Endothelial cell of umbilical vein (primary cell): Measurements from ENCODE around the gene ZBTB46. TPM values are rescaled to one million over a fixed set of nuclear protein-coding genes. Genes with fewer than 3 reads are reported as not detected.

Experiments used
- BruUV-seq: library from RNA; stranded (reverse); fragments of 400-500 nt; replicated peaks from 2 replicates; lab custom pipeline; 2021; lab: Mats Ljungman, UMichigan
- CTCF ChIA-PET: fragments of 300-600, 350-600 bp; sonication (Branson Sonifier 250); formaldehyde crosslinking; loops from one replicate; lab custom pipeline; 2021; ENCODE audit warnings: antibody characterized with exemption, inconsistent platforms; lab: Charles Lee
- POLR2A ChIA-PET: fragments of 300-600, 350-600 bp; sonication (Branson Sonifier 250); formaldehyde crosslinking; loops from one replicate; lab custom pipeline; 2021; ENCODE audit warnings: antibody characterized with exemption, inconsistent platforms; lab: Charles Lee
- DNase-seq: peaks from one replicate; pipeline ENCODE4 v3.0.0-alpha.2; 2011; ENCODE audit warnings: low read depth, low spot score
- FAIRE-seq: peaks from 2 replicates; lab custom pipeline; 2011; peaks lifted over from hg19 to GRCh38; lab: Jason Lieb, UNC
- H2AFZ ChIP-seq: 2 replicates; pipeline ENCODE4 v1.6.0; 2012; ENCODE audit warnings: low read depth, low read length, control low read depth, inconsistent platforms
- H3K27ac ChIP-seq: 2 replicates; pipeline ENCODE4 v1.5.1; 2011; ENCODE audit warnings: low read depth, mild to moderate bottlenecking, control low read depth, low read length, moderate library complexity; ENCODE audit not compliant: insufficient read depth
- H3K27me3 ChIP-seq, 2 experiments: 2 replicates each; pipeline versions ENCODE4 v1.6.0 to v1.6.1; 2011; ENCODE audit warnings: low read length in 2 of 2, mixed read lengths in 1 of 2; ENCODE audit not compliant: control insufficient read depth in 2 of 2, insufficient read depth in 2 of 2
- H3K36me3 ChIP-seq, 2 experiments: 2 replicates in 1 of 2; 3 replicates in 1 of 2; pipeline ENCODE4 v1.5.1; 2011; ENCODE audit warnings: low read length in 2 of 2, mild to moderate bottlenecking in 1 of 2, moderate library complexity in 1 of 2; ENCODE audit not compliant: control insufficient read depth in 2 of 2, insufficient read depth in 2 of 2; ENCODE audit errors: extremely low read depth in 1 of 2
- H3K4me1 ChIP-seq: 3 replicates; pipeline ENCODE4 v1.5.1; 2011; ENCODE audit warnings: mild to moderate bottlenecking, low read length; ENCODE audit not compliant: control insufficient read depth, insufficient read depth; ENCODE audit errors: extremely low read depth
- H3K4me2 ChIP-seq: 2 replicates; pipeline ENCODE4 v1.6.1; 2011; ENCODE audit warnings: low read length, control low read depth, mixed read lengths; ENCODE audit not compliant: insufficient read depth
- H3K4me3 ChIP-seq, 3 experiments: fragments of 200-600 bp in 1 of 3; sonication (generic), shearing (Covaris generic) in 1 of 3; replicated peaks in 1 of 3; 2 replicates each; pipeline ENCODE4 v1.5.1; 2011 to 2016; ENCODE audit warnings: control low read depth in 3 of 3, low read length in 3 of 3, mild to moderate bottlenecking in 2 of 3, inconsistent platforms in 1 of 3, low read depth in 1 of 3, moderate library complexity in 1 of 3; ENCODE audit not compliant: insufficient read depth in 1 of 3
- H3K79me2 ChIP-seq: 2 replicates; pipeline ENCODE4 v1.6.0; 2012; ENCODE audit warnings: low read length, inconsistent platforms; ENCODE audit not compliant: control insufficient read depth, insufficient read depth
- H3K9ac ChIP-seq: replicated peaks from 2 replicates; pipeline ENCODE3; 2011; ENCODE audit warnings: low read length, control low read depth; ENCODE audit not compliant: insufficient read depth; ENCODE audit errors: extremely low read depth
- H3K9me1 ChIP-seq: replicated peaks from 3 replicates; pipeline ENCODE4 v1.6.0; 2011; ENCODE audit warnings: mild to moderate bottlenecking, low read length; ENCODE audit not compliant: control insufficient read depth, insufficient read depth; ENCODE audit errors: extremely low read depth
- H3K9me3 ChIP-seq: replicated peaks from 2 replicates; pipeline ENCODE4 v1.5.1; 2012; ENCODE audit warnings: low read length, inconsistent platforms; ENCODE audit not compliant: control insufficient read depth, insufficient read depth
- H4K20me1 ChIP-seq: replicated peaks from 2 replicates; pipeline ENCODE3; 2011; ENCODE audit warnings: mild to moderate bottlenecking, low read length; ENCODE audit not compliant: control insufficient read depth, insufficient read depth; ENCODE audit errors: extremely low read depth
- CTCF ChIP-seq, 2 donors: IDR thresholded peaks; 1 replicate in 1 of 2; 2 replicates in 1 of 2; pipeline ENCODE4 v1.5.1; 2011; ENCODE audit warnings: low read length in 2 of 2, mild to moderate bottlenecking in 2 of 2, moderate library complexity in 2 of 2, control low read depth in 1 of 2, inconsistent platforms in 1 of 2, low read depth in 1 of 2; ENCODE audit not compliant: insufficient read depth in 1 of 2; ENCODE audit errors: extremely low read depth in 1 of 2
- EZH2 ChIP-seq: IDR thresholded peaks from 2 replicates; pipeline ENCODE4 v1.6.1; 2012; ENCODE audit warnings: borderline replicate concordance, low read depth, mild to moderate bottlenecking, moderate library complexity, low read length, inconsistent platforms; ENCODE audit not compliant: severe bottlenecking
- JUN ChIP-seq: IDR thresholded peaks from 2 replicates; pipeline ENCODE4 v1.6.1; 2011; ENCODE audit warnings: borderline replicate concordance, low read depth; ENCODE audit not compliant: insufficient read length, insufficient read depth
- MAX ChIP-seq: IDR thresholded peaks from 2 replicates; pipeline ENCODE4 v1.6.1; 2011; ENCODE audit not compliant: insufficient read depth, insufficient read length
- MYC ChIP-seq: IDR thresholded peaks from one replicate; pipeline ENCODE4 v1.6.1; 2011; ENCODE audit warnings: mild to moderate bottlenecking, low read depth, low read length
- POLR2A ChIP-seq: IDR thresholded peaks from 2 replicates; pipeline ENCODE4 v1.6.1; 2012; ENCODE audit warnings: low read depth, mild to moderate bottlenecking, control low read depth, low read length
- POLR2AphosphoS5 ChIP-seq: IDR thresholded peaks from 2 replicates; pipeline ENCODE4 v1.6.1; 2012; ENCODE audit warnings: low read depth, mild to moderate bottlenecking, control low read depth, low read length, moderate library complexity; ENCODE audit not compliant: insufficient read depth
- dilution Hi-C: fragments of 300-500 bp; cut with MboI; formaldehyde crosslinking; loops from one replicate; pipeline ENCODE4 v1.15.0; 2019; ENCODE audit warnings: low sequenced_read_pairs; ENCODE audit not compliant: extremely low pct_ligation_motif_present
- intact Hi-C: fragments of 100-400 bp; cut with micrococcal nuclease; formaldehyde crosslinking; loops from one replicate; pipeline ENCODE4 v1.10.0; 2022
- polyA plus RNA-seq, 4 experiments: library from polyadenylated mRNA; depleted of rRNA in 3 of 4; stranded (reverse) in 3 of 4; unstranded in 1 of 4; fragments of >200 nt; gene quantifications; 2 replicates each; pipeline versions ENCODE4 v1.2.1 to v1.2.3, GENCODE V29; 2011 to 2012; ENCODE audit warnings: missing spikeins in 1 of 4
- total RNA-seq: library from RNA; stranded (reverse); gene quantifications from 2 replicates; pipeline ENCODE4 v1.2.3, GENCODE V29; 2021

The ZBTB46 gene
- total and polyA plus RNA-seq, 2 donors (not counting 3 experiments of a cell fraction or from before 2014, with no cell fraction given), result 1.3 to 7.1 TPM

DNA sequence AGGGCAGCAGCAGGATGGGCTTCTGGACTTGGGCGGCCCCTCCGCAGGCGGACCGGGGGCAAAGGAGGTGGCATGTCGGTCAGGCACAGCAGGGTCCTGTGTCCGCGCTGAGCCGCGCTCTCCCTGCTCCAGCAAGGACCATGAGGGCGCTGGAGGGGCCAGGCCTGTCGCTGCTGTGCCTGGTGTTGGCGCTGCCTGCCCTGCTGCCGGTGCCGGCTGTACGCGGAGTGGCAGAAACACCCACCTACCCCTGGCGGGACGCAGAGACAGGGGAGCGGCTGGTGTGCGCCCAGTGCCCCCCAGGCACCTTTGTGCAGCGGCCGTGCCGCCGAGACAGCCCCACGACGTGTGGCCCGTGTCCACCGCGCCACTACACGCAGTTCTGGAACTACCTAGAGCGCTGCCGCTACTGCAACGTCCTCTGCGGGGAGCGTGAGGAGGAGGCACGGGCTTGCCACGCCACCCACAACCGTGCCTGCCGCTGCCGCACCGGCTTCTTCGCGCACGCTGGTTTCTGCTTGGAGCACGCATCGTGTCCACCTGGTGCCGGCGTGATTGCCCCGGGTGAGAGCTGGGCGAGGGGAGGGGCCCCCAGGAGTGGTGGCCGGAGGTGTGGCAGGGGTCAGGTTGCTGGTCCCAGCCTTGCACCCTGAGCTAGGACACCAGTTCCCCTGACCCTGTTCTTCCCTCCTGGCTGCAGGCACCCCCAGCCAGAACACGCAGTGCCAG, 134.3 kb downstream of the ZBTB46 start, which contains the start of gene TNFRSF6B:
Gene TNFRSF6B (plus strand): TSS at position 25 of the 729 bp plus-strand sequence. CDS start 116 bp downstream, at position 141.
- Histone ChIP-seq H3K9ac (no peak within 1 kb of the TSS), H3K9me1 (no peaks in the 10 kb centered on the region), H4K20me1 (no peaks in the 10 kb centered on the region), H3K9me3 (no peaks in the 10 kb centered on the region), H3K79me2 (no peaks in the 10 kb centered on the region), H3K4me1 (peaks cover 35% of the 10 kb centered on the region), H2AFZ (no peak within 1 kb of the TSS), H3K4me3 (peak within 1 kb of the TSS in 2 of 3 experiments; percentile 5 to 34), H3K27me3 (no peaks in the 10 kb centered on the region), H3K36me3 (no peaks in the 10 kb centered on the region), H3K27ac (no peak within 1 kb of the TSS), H3K4me2 (no peak within 1 kb of the TSS)
- peak; percentile 49 for FAIRE-seq
- peak; percentile 80 for TF ChIP-seq POLR2A
- no peak for TF ChIP-seq MAX
- TF ChIP-seq MYC, result no peak
- peak; percentile 88 for TF ChIP-seq POLR2AphosphoS5
- TF ChIP-seq JUN, result no peak
- TF ChIP-seq CTCF (IDR thresholded peaks at IDR 0.05; ENCODE audit: extremely low read depth in 1 of 2, insufficient read depth in 1 of 2, low read depth in 1 of 2, low read length in 2 of 2), result no peak
- no peak for TF ChIP-seq EZH2
- intact Hi-C loops, result loop anchor here (5.0 kb wide), 1 partner anchor 41 kb away; the partner anchor contains the start of genes LIME1 and SLC2A4RG
- DNase-seq, result peak; percentile 45
- ChIA-PET CTCF (interaction anchor here (0.7 to 3.0 kb wide), 6 partner anchors 9 to 159 kb away, joined by 3 to 19 read pairs (median 5); partner anchors contain the start of genes ARFRP1, PTK6 and ZGPAT), POLR2A (interaction anchor here (0.6 kb wide), 1 partner anchor 10 kb away, joined by 3 read pairs; no protein-coding TSS in a partner anchor)
- BruUV-seq, result no TSS peak
- dilution Hi-C loops, result no loop called here
